AG10803 (cell line): ENCODE data around the gene ERP29.

ENCODE experiments used
- DNase-seq: peaks from one replicate; pipeline ENCODE4 v3.0.0; 2010; ENCODE audit warnings: low read depth
- H3K4me3 ChIP-seq: 2 replicates; pipeline ENCODE4 v1.5.1; 2011; ENCODE audit warnings: mild to moderate bottlenecking, low read length, control low read depth
- TF ChIP-seq, protein P1 (sequence below): conservative IDR thresholded peaks from 2 replicates; pipeline ENCODE4 v1.5.1; 2011; ENCODE audit warnings: mild to moderate bottlenecking, low read length, control low read depth, inconsistent platforms

ERP29 gene

DNA sequence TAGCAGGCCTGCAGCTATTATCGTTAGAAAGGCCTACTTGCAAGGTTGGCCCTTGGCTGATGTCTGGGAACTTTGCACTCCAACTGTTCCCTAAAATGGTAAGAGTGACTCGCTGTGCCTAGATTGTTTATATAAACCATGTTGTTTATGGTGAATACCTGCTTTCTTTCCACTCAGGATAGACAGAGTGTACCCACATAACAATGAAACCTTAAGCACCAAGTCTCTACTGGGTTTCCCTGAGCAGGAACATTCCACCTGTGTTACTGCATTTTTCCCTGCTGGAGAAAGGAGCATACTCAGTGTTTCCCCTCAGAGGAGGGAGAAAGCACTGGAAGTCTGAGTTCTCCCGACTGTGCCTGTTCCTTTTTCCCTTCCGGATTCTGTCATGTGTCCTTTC lies 32.8 kb downstream of the ERP29 start:
- DNase-seq: no peak
- TF ChIP-seq, protein P1, sequence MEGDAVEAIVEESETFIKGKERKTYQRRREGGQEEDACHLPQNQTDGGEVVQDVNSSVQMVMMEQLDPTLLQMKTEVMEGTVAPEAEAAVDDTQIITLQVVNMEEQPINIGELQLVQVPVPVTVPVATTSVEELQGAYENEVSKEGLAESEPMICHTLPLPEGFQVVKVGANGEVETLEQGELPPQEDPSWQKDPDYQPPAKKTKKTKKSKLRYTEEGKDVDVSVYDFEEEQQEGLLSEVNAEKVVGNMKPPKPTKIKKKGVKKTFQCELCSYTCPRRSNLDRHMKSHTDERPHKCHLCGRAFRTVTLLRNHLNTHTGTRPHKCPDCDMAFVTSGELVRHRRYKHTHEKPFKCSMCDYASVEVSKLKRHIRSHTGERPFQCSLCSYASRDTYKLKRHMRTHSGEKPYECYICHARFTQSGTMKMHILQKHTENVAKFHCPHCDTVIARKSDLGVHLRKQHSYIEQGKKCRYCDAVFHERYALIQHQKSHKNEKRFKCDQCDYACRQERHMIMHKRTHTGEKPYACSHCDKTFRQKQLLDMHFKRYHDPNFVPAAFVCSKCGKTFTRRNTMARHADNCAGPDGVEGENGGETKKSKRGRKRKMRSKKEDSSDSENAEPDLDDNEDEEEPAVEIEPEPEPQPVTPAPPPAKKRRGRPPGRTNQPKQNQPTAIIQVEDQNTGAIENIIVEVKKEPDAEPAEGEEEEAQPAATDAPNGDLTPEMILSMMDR: no peak
- no peak overlapping the region for H3K4me3 ChIP-seq

DNA sequence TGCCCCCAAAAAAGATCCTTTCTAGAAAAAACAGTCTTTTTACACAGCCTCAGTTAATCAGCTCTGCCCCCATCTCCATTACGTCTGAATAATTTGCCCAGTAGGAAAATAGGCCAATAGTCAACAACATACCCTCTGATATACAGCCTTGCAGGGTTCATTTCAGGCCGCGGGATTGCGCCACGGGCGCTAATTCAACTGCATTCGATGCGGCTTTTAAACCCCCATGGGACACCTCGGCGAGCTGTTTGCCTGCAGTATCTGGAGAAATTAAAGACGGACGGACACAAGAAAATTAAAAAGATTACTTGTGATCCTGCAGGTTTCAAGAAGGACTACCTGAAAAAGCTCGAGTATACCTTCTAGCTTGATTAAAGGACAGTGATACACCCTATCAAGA lies 36.1 kb downstream of the ERP29 start:
- no peak for DNase-seq
- no peak overlapping the region for H3K4me3 ChIP-seq
- TF ChIP-seq, protein P1: no peak

DNA sequence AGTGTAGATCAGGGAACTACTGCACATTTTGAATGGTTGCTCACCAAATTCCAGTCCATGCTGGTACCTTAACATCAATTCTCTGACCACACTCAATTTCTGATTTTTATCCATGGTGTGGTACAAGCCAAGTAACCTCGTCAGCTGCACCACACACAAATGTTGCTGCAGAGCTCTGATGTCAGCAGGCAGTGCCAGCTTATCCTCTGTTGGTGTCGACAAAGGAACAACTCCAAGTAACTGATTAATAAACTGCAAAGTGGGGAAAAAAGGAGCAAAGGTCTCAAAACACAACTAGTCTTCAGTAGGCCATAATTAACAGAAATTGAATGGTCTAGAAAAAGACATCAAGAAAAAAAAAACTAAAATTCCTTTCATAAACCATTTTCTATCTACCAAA lies 47.9 kb downstream of the ERP29 start:
- no peak overlapping the region for H3K4me3 ChIP-seq
- TF ChIP-seq, protein P1: no peak
- no peak for DNase-seq

DNA sequence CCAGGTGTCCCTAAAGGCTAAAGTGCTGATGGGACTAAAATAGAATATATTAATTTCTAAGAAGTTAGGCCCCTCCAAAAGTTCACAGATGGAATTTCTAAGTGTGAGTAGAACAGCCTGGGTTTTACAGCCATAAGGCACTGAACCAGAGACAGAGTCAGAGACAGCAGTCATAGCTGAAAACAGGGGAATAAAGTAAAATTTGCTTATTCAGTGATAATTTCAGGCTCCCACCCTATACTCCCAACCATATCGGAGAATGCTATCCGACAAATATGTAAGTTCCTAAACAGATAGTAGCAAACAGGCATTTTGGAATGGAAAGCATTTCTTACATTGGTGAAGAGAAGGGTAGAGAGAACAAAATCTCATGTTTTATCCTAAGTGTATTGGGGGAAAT lies 50.0 kb downstream of the ERP29 start:
- TF ChIP-seq, protein P1: no peak
- no peak overlapping the region for H3K4me3 ChIP-seq

DNA sequence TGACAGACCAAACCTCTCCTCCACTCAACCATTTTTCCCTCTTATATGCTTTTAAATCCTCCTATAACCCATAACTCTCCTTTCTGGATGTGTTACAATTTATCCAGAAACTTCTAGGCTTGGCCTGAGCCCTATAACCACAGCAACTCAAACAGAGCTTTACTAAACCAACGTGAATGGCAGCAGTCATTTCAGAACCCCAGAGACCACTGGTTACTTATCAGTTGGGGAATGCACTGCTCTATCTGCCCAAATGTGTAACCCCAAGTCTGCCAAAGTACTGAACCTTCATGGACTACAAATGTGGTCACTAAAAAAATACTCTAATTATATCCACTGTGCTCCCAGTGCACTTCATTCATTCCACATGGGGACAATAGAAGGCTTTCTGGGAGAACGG lies 53.3 kb downstream of the ERP29 start:
- H3K4me3 ChIP-seq: no peak overlapping the region
- TF ChIP-seq, protein P1: no peak
- DNase-seq: no peak

More for the DNA sequence above, 50.0 kb downstream of the ERP29 start:
- no peak for DNase-seq
